GM23338 (cell line): ENCODE data around the gene IQSEC3. TPM values are rescaled to one million over a fixed set of nuclear protein-coding genes. Genes with fewer than 3 reads are reported as not detected.

ENCODE experiments used
- ATAC-seq: fragments of 200-7000 bp; cut with Tn5 transposase; 3 replicates; pipeline ENCODE4 v1.9.1; 2020
- DNase-seq: peaks from one replicate; pipeline ENCODE4 v3.0.0-alpha.2; 2015; ENCODE audit warnings: low spot score
- H2AFZ ChIP-seq: fragments of 200-600 bp; sonication (generic); 2 replicates; pipeline ENCODE4 v1.8.0; 2016; ENCODE audit warnings: antibody characterized with exemption, mild to moderate bottlenecking, moderate library complexity
- H3F3A ChIP-seq: fragments of 200-600 bp; sonication (generic); replicated peaks from 2 replicates; pipeline ENCODE4 v1.8.0; 2017; ENCODE audit warnings: antibody characterized with exemption, mixed run types, low read depth
- H3K27ac ChIP-seq: fragments of 200-600 bp; sonication (generic); 2 replicates; pipeline ENCODE4 v1.6.1; 2016; ENCODE audit warnings: low read depth
- H3K27me3 ChIP-seq: fragments of 200-600 bp; sonication (generic); 2 replicates; pipeline ENCODE4 v1.8.0; 2016; ENCODE audit warnings: mild to moderate bottlenecking, mixed run types, moderate library complexity; ENCODE audit not compliant: insufficient read depth
- H3K36me3 ChIP-seq: fragments of 200-600 bp; sonication (generic); 2 replicates; pipeline ENCODE4 v1.8.0; 2016; ENCODE audit warnings: mild to moderate bottlenecking; ENCODE audit not compliant: insufficient read depth
- H3K4me1 ChIP-seq: fragments of 200-600 bp; sonication (generic); 2 replicates; pipeline ENCODE4 v1.8.0; 2016; ENCODE audit warnings: mild to moderate bottlenecking, moderate library complexity; ENCODE audit not compliant: insufficient read depth
- H3K4me2 ChIP-seq: fragments of 200-600 bp; sonication (generic); 2 replicates; pipeline ENCODE4 v1.7.1; 2017; ENCODE audit warnings: mixed run types
- H3K4me3 ChIP-seq: fragments of 200-600 bp; sonication (generic); 2 replicates; pipeline ENCODE4 v1.6.1; 2016; ENCODE audit warnings: mixed run types
- H3K79me2 ChIP-seq: fragments of 200-600 bp; sonication (generic); replicated peaks from 2 replicates; pipeline ENCODE4 v1.8.0; 2017; ENCODE audit warnings: mild to moderate bottlenecking; ENCODE audit not compliant: insufficient read depth
- H3K9me2 ChIP-seq: fragments of 200-600 bp; sonication (generic); 2 replicates; pipeline ENCODE4 v1.8.0; 2017; ENCODE audit not compliant: insufficient read depth
- H4K20me1 ChIP-seq: fragments of 200-600 bp; sonication (generic); replicated peaks from 2 replicates; pipeline ENCODE4 v1.8.0; 2017; ENCODE audit warnings: mild to moderate bottlenecking; ENCODE audit not compliant: insufficient read depth
- H3K27ac Mint-ChIP-seq: 2 replicates; pipeline ENCODE4 v1.8.0; 2020; ENCODE audit warnings: inconsistent platforms, mild to moderate bottlenecking, moderate library complexity, mixed read lengths
- H3K27me3 Mint-ChIP-seq: 3 replicates; pipeline ENCODE4 v1.8.0; 2022; ENCODE audit warnings: low read depth, mild to moderate bottlenecking, moderate library complexity, mixed read lengths, inconsistent platforms; ENCODE audit not compliant: insufficient read depth, poor library complexity
- H3K36me3 Mint-ChIP-seq: 3 replicates; pipeline ENCODE4 v1.8.0; 2021; ENCODE audit warnings: low read depth, mild to moderate bottlenecking, inconsistent platforms, moderate library complexity, mixed read lengths
- H3K4me1 Mint-ChIP-seq: 3 replicates; pipeline ENCODE4 v1.8.0; 2020; ENCODE audit warnings: mild to moderate bottlenecking, inconsistent platforms, mixed read lengths
- H3K4me3 Mint-ChIP-seq: 3 replicates; pipeline ENCODE4 v1.8.0; 2021; ENCODE audit warnings: moderate library complexity, mild to moderate bottlenecking, inconsistent platforms, mixed read lengths
- H3K9me3 Mint-ChIP-seq: 3 replicates; pipeline ENCODE4 v1.8.0; 2020; ENCODE audit warnings: moderate library complexity, mild to moderate bottlenecking, inconsistent platforms, mixed read lengths
- CREB1 ChIP-seq: fragments of 250-450 bp; sonication (Bioruptor Pico); IDR thresholded peaks from 2 replicates; pipeline ENCODE4 v1.5.0; 2020; ENCODE audit warnings: low read depth, mild to moderate bottlenecking, moderate library complexity
- CTCF ChIP-seq, 2 experiments: fragments of 200-600 bp in 1 of 2; sonication (generic) in 1 of 2; conservative IDR thresholded peaks; 2 replicates each; pipeline versions ENCODE4 v1.5.1 to v1.6.1; 2016 to 2017; ENCODE audit warnings: antibody characterized with exemption in 2 of 2, low read depth in 2 of 2, mild to moderate bottlenecking in 2 of 2, moderate library complexity in 1 of 2
- ETS1 ChIP-seq: IDR thresholded peaks from 2 replicates; pipeline ENCODE4 v1.6.1; 2016; ENCODE audit warnings: antibody characterized with exemption
- EZH2 ChIP-seq: fragments of 200-600 bp; sonication (generic); IDR thresholded peaks from one replicate; pipeline ENCODE4 v1.8.0; 2017; ENCODE audit warnings: antibody characterized with exemption, mild to moderate bottlenecking, low read depth; ENCODE audit not compliant: unreplicated experiment
- EZH2phosphoT487 ChIP-seq: fragments of 200-600 bp; sonication (generic); IDR thresholded peaks from one replicate; pipeline ENCODE4 v1.8.1; 2018; ENCODE audit warnings: antibody characterized with exemption; ENCODE audit not compliant: unreplicated experiment
- JUNB ChIP-seq: IDR thresholded peaks from one replicate; pipeline ENCODE4 v1.6.1; 2016; ENCODE audit warnings: antibody characterized with exemption; ENCODE audit not compliant: unreplicated experiment
- NANOG ChIP-seq: IDR thresholded peaks from 2 replicates; pipeline ENCODE4 v1.6.1; 2016; ENCODE audit warnings: antibody characterized with exemption, borderline replicate concordance
- POLR2AphosphoS5 ChIP-seq: IDR thresholded peaks from 2 replicates; pipeline ENCODE4 v1.6.1; 2016; ENCODE audit warnings: antibody characterized with exemption, low read depth
- REST ChIP-seq: IDR thresholded peaks from one replicate; pipeline ENCODE4 v1.6.1; 2018; ENCODE audit warnings: antibody characterized with exemption; ENCODE audit not compliant: unreplicated experiment
- STAT1 ChIP-seq: IDR thresholded peaks from one replicate; pipeline ENCODE4 v1.6.1; 2016; ENCODE audit warnings: antibody characterized with exemption; ENCODE audit not compliant: unreplicated experiment
- ZNF114 ChIP-seq: fragments of 250-450 bp; sonication (Bioruptor Pico); IDR thresholded peaks from 2 replicates; pipeline ENCODE4 v1.5.0; 2020; ENCODE audit warnings: mild to moderate bottlenecking, moderate library complexity
- ZNF331 ChIP-seq: fragments of 250-450 bp; sonication (Bioruptor Pico); IDR thresholded peaks from 2 replicates; pipeline ENCODE4 v1.5.0; 2020; ENCODE audit warnings: low read depth, mild to moderate bottlenecking, moderate library complexity
- polyA plus RNA-seq: library from polyadenylated mRNA; unstranded; fragments of >200 nt; fragmentation: Nextera tagmentation; extraction: Ambion mirVana; gene quantifications from 2 replicates; pipeline ENCODE4 v1.2.1, GENCODE V29; 2016
- total RNA-seq: library from RNA; depleted of rRNA; stranded (reverse); fragments of >200 nt; shearing (Covaris generic); gene quantifications from 2 replicates; pipeline ENCODE4 v1.2.3, GENCODE V29; 2014

IQSEC3 gene
- total and polyA plus RNA-seq, 2 experiments from 2014 or later, result 2.1 to 3.6 TPM

- no peaks in the 10 kb centered on the region for H3K27me3 ChIP-seq
- ATAC-seq, result no peak
- no peaks in the 10 kb centered on the region for H3K36me3 Mint-ChIP-seq
Measured at GRCh38 chr12:223841-224240, 157.3 kb downstream of the IQSEC3 start.

GRCh38 chr12:224330-224729 is 157.8 kb downstream of the IQSEC3 start:
- Histone ChIP-seq H3F3A (no peaks in the 10 kb centered on the region), H3K4me3 (no peak overlapping the region), H4K20me1 (no peaks in the 10 kb centered on the region), H2AFZ (no peak overlapping the region), H3K27me3 (no peaks in the 10 kb centered on the region), H3K9me2 (no peaks in the 10 kb centered on the region), H3K36me3 (no peaks in the 10 kb centered on the region), H3K4me2 (no peak overlapping the region), H3K27ac (no peak overlapping the region), H3K79me2 (no peaks in the 10 kb centered on the region), H3K4me1 (peaks cover 8% of the 10 kb centered on the region)
- Mint-ChIP-seq H3K36me3 (no peaks in the 10 kb centered on the region), H3K4me3 (no peak overlapping the region), H3K27ac (no peak overlapping the region), H3K9me3 (no peaks in the 10 kb centered on the region), H3K27me3 (peaks cover 13% of the 10 kb centered on the region), H3K4me1 (peaks cover 15% of the 10 kb centered on the region)
- DNase-seq (no peak), ATAC-seq (no peak)
- TF ChIP-seq ZNF331 (no peak), ZNF114 (no peak), EZH2 (no peak), REST (no peak), ETS1 (no peak), NANOG (no peak), POLR2AphosphoS5 (no peak), CTCF (conservative IDR thresholded peaks at IDR 0.05; ENCODE audit: low read depth in 2 of 2) (no peak), CREB1 (no peak), JUNB (no peak), EZH2phosphoT487 (no peak)

More at GRCh38 chr12:223841-224240, 157.3 kb downstream of the IQSEC3 start:
- Histone ChIP-seq H3F3A (no peaks in the 10 kb centered on the region), H3K79me2 (no peaks in the 10 kb centered on the region), H2AFZ (no peak overlapping the region), H3K27ac (no peak overlapping the region), H3K4me2 (no peak overlapping the region), H3K4me1 (peaks cover 8% of the 10 kb centered on the region), H3K9me2 (no peaks in the 10 kb centered on the region), H3K4me3 (no peak overlapping the region), H4K20me1 (no peaks in the 10 kb centered on the region), H3K36me3 (no peaks in the 10 kb centered on the region)
- peaks cover 11% of the 10 kb centered on the region for H3K27me3 Mint-ChIP-seq
- no peak overlapping the region for H3K27ac Mint-ChIP-seq
- peaks cover 12% of the 10 kb centered on the region for H3K4me1 Mint-ChIP-seq
- no peak for DNase-seq
- H3K9me3 Mint-ChIP-seq, result no peaks in the 10 kb centered on the region
- no peak overlapping the region for H3K4me3 Mint-ChIP-seq
- no peak for TF ChIP-seq STAT1
- no peak for TF ChIP-seq CREB1
- TF ChIP-seq POLR2AphosphoS5, result no peak
- no peak for TF ChIP-seq EZH2
